ENCODE data around the gene OASL.

Gene OASL, protein sequence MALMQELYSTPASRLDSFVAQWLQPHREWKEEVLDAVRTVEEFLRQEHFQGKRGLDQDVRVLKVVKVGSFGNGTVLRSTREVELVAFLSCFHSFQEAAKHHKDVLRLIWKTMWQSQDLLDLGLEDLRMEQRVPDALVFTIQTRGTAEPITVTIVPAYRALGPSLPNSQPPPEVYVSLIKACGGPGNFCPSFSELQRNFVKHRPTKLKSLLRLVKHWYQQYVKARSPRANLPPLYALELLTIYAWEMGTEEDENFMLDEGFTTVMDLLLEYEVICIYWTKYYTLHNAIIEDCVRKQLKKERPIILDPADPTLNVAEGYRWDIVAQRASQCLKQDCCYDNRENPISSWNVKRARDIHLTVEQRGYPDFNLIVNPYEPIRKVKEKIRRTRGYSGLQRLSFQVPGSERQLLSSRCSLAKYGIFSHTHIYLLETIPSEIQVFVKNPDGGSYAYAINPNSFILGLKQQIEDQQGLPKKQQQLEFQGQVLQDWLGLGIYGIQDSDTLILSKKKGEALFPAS

DNA sequence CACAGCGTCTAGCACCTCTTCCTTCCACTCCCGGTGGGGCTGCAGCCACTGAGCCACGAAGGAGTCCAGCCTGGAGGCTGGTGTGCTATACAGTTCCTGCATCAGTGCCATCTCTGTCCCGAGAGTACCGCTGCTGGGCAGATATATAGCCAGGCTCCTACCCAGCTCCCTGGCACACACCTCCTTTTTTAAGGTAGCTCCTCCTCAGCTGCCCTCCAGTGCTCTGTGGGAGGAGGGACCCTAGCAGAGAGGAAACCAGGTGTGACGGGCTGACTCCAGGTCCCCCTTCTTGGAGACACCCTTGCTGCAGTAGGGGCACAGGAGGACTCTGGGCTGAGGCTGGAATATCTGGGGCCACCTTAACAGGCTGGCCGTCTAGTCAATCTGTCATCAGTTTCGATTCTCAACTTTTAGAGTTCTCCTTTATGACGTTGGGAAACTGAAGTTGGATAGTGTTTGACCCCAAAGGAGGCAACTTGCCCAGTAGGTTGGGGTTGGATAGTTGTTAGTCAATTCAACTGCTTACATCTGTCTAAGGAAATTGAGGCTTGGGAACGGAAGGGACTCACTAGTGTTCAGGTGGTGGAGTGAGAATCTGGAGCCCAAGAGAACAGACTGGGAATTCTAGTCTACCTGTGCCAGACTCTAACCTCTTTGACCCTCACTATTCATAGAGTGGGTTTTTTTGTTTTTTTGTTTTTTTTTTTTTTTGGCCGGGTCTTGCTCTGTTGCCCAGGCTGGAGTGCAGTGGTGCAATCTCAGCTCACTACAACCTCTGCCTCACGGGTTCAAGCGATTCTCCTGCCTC lies at the start of gene OASL:
Gene OASL, minus strand, starts transcription at position 386 of the 808 bp plus-strand sequence. Its CDS starts 275 bp downstream, at position 111.
- no peak for DNase-seq (ENCODE audit: low read depth, low spot score)
- in situ Hi-C loops (cut with HindIII; ENCODE audit: low sequenced_read_pairs) = no loop called here
- TF ChIP-seq, protein P1, sequence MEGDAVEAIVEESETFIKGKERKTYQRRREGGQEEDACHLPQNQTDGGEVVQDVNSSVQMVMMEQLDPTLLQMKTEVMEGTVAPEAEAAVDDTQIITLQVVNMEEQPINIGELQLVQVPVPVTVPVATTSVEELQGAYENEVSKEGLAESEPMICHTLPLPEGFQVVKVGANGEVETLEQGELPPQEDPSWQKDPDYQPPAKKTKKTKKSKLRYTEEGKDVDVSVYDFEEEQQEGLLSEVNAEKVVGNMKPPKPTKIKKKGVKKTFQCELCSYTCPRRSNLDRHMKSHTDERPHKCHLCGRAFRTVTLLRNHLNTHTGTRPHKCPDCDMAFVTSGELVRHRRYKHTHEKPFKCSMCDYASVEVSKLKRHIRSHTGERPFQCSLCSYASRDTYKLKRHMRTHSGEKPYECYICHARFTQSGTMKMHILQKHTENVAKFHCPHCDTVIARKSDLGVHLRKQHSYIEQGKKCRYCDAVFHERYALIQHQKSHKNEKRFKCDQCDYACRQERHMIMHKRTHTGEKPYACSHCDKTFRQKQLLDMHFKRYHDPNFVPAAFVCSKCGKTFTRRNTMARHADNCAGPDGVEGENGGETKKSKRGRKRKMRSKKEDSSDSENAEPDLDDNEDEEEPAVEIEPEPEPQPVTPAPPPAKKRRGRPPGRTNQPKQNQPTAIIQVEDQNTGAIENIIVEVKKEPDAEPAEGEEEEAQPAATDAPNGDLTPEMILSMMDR (IDR thresholded peaks at IDR 0.05; ENCODE audit: low read depth, low read length) = no peak
- H3K4me3 ChIP-seq (ENCODE audit: low read depth, low read length) = no peak within 1 kb of the TSS

DNA sequence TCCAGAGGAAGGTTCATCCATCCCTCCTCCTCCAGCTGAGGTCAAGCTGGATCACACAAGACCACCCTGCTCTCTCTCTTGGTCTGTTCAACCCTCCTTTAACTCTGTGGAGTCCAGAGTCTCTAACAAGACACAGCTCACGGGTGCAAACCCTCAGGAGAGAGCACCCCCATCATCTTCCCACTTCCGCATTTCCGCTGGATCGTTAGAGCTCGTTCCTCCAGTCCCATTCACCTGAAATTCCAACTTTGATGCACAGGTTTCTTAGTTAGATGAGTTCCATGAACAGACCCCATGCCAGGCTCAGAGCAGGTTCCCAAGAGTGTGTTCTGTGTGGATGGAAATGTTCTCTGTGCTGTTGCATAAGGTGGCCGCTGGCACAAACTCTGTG lies 49.1 kb upstream of the OASL start:
- H3K4me3 ChIP-seq (ENCODE audit: low read depth, low read length) = no peak overlapping the region
- TF ChIP-seq, protein P1 (IDR thresholded peaks at IDR 0.05; ENCODE audit: low read depth, low read length) = no peak
- no peak for DNase-seq (ENCODE audit: low read depth, low spot score)
- in situ Hi-C loops (cut with HindIII; ENCODE audit: low sequenced_read_pairs) = no loop called here

DNA sequence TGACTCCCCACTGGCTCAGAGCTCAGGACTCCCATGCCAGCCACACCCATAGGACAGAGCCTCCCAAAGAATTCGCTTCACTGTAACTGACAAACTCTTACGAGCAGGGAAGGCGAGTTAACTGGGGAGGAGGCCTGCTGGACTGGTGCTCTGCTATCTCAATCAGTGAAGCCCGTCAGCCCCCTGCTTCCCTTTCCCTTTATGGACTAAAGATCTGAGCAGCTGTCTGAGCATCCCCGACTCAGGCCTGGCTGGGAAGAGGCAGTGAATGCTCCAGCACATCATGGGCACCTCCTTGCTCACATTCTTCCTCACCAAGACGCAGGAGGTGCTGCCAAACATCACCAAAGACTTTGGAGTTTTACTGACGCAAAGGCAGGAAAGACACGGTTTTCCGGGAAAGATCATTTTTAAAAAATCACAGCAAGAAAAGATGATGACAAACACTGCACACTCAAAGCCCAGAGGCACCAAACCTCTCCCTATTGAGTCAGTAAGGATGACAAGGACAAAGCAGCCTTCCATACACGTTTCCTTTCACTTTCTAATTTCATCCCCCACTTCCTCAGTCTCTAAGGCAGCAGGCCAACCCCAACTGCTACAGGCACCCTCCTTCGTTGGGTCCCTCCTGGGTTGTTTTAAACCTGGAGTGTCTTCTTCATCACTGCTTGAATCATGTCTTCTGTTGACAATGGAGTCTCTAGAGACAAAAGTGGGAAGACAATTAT lies 48.6 kb upstream of the OASL start:
- H3K4me3 ChIP-seq (ENCODE audit: low read depth, low read length) = no peak overlapping the region
- DNase-seq (ENCODE audit: low read depth, low spot score) = no peak
- in situ Hi-C loops (cut with HindIII; ENCODE audit: low sequenced_read_pairs) = no loop called here
- TF ChIP-seq, protein P1 (IDR thresholded peaks at IDR 0.05; ENCODE audit: low read depth, low read length) = no peak

DNA sequence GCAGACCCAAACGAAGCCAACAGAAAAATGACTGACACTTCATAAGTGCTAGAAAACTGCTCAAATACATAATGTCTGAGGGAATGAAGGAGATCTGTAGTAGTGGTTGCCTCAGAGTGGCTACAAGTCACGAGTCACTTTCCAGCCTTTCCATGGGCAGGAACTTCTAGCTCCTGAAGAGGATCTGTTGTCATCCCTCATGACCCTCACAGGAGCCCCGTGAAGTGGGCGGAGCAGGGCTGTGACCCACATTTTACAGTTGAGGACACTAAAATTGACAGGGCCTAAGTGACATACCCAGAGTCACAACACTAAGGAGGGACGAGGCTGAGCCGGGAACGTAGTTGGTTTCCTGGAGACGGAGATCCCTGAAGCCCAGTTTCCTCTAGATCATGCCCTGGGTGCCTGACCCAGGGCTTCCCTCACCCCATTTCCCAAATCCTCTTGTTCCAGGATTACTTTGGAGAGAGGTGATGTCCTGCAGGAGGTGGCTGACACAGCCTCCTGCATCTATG lies 47.8 kb upstream of the OASL start:
- no peak overlapping the region for H3K4me3 ChIP-seq (ENCODE audit: low read depth, low read length)
- TF ChIP-seq, protein P1 (IDR thresholded peaks at IDR 0.05; ENCODE audit: low read depth, low read length) = no peak
- DNase-seq (ENCODE audit: low read depth, low spot score) = no peak
- in situ Hi-C loops (cut with HindIII; ENCODE audit: low sequenced_read_pairs) = no loop called here

DNA sequence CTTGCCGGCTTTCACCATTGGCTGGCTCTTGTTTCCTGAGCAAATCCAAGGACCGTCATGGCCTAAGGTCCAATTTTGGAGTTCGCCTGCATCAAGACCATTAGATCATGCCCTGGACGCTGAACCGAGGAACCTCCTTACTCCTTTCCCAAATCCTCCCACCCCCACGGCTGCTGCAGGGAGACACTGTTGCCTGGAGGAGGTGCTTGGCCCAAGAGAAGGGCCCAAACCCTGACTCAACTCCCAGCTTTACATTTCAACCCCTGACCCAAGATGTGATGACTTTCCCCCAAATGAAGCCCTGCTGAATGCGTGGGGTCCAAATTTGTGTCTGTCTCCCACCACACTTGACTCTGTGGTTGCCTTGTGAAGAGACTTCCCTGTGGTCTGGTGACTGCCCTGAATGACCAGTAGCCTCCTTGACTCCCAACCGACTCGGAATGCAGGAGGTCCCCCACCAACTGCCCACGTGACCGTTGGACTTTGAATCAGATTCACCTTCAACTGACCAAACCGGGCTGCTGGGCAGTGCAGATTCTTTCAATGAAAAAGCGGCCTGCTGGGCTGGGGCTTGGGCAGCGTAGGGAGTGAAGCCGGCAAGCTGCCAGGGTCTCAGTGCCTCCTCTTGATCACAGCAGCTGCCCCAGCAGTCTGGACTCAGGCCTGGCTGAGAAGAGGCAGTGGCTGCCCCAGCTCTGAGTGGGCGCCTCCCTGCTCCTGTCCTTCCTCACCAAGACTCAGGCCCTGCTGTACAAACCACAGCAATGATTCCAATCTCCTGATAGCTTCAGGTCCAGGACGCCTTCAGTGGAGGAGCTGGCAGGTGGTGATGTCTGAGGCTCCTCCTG lies 46.7 kb upstream of the OASL start:
- in situ Hi-C loops (cut with HindIII; ENCODE audit: low sequenced_read_pairs) = no loop called here
- no peak for DNase-seq (ENCODE audit: low read depth, low spot score)
- TF ChIP-seq, protein P1 (IDR thresholded peaks at IDR 0.05; ENCODE audit: low read depth, low read length) = no peak
- no peak overlapping the region for H3K4me3 ChIP-seq (ENCODE audit: low read depth, low read length)
